Measurements from ENCODE around the gene KANTR. TPM values are rescaled to one million over a fixed set of nuclear protein-coding genes. Genes with fewer than 3 reads are reported as not detected.

The KANTR gene
- total RNA-seq, 3 donors from 2014 or later: 10.5 to 18.5 (median 15.7) TPM

DNA sequence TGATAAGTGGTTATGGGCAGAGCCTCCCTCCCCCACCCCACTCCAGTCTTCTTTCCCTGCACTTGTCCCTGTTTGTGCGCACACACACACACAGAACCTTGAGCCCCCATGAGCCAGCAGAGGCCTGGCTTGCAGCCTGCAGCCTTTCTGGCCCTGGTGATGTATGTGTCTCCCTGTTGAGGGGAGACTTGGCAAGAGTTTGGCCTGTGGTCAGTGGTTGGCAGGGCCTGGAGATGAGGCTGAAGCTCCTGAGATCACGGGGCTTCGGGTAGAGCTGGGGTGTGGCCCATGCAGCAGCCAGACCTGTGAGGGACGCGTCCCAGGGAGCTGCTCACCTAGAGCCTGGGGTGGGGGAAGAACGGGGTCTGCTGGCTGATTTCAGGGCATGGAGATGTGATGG lies 43.1 kb upstream of the KANTR start:
- Histone ChIP-seq H3K4me3 (no peak overlapping the region), H3K9me3 (no peaks in the 10 kb centered on the region), H3K36me3 (ENCODE audit: low read depth) (no peaks in the 10 kb centered on the region), H3K4me1 (ENCODE audit: low read depth) (no peaks in the 10 kb centered on the region)
- DNase-seq (no peak), ATAC-seq (no peak)
- intact Hi-C loops (cut with DNase I, micrococcal nuclease): no loop called here
- TF ChIP-seq, protein P1, sequence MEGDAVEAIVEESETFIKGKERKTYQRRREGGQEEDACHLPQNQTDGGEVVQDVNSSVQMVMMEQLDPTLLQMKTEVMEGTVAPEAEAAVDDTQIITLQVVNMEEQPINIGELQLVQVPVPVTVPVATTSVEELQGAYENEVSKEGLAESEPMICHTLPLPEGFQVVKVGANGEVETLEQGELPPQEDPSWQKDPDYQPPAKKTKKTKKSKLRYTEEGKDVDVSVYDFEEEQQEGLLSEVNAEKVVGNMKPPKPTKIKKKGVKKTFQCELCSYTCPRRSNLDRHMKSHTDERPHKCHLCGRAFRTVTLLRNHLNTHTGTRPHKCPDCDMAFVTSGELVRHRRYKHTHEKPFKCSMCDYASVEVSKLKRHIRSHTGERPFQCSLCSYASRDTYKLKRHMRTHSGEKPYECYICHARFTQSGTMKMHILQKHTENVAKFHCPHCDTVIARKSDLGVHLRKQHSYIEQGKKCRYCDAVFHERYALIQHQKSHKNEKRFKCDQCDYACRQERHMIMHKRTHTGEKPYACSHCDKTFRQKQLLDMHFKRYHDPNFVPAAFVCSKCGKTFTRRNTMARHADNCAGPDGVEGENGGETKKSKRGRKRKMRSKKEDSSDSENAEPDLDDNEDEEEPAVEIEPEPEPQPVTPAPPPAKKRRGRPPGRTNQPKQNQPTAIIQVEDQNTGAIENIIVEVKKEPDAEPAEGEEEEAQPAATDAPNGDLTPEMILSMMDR (IDR thresholded peaks at IDR 0.05): no peak

DNA sequence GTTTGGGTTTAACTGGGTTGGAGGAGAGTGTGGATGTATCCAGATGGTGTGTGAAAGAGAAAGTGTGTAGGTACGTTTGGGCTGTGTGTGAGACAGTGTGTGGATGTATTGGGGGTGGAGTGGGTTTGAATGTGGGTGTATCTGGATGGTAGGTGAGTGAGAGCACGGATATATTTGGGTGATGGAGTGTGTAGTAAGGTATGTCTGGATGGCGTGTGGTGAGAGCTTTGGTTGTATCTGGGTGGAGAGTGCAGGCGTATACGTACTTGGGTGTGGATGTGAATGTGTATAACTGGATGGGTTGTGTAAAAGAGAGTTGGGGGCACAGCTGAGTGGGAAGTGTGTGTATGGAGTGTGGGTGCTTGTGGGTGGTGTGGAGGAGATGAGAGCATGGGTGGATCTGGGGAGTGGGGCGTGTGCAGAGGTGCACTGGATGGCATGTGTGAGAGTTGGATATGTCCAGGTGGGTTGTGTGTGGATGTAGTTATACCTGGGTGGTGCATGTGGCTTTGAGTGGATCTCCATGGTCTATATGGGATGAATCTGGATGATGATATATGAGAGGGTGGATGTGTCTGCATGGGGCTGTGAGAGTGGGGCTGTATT lies 38.6 kb upstream of the KANTR start:
- no peaks in the 10 kb centered on the region for H3K9me3 ChIP-seq
- no peaks in the 10 kb centered on the region for H3K4me1 ChIP-seq (ENCODE audit: low read depth)
- no peak overlapping the region for H3K4me3 ChIP-seq
- DNase-seq: no peak
- no peaks in the 10 kb centered on the region for H3K36me3 ChIP-seq (ENCODE audit: low read depth)
- TF ChIP-seq, protein P1 (IDR thresholded peaks at IDR 0.05): no peak
- intact Hi-C loops (cut with DNase I, micrococcal nuclease): no loop called here
- ATAC-seq: no peak

DNA sequence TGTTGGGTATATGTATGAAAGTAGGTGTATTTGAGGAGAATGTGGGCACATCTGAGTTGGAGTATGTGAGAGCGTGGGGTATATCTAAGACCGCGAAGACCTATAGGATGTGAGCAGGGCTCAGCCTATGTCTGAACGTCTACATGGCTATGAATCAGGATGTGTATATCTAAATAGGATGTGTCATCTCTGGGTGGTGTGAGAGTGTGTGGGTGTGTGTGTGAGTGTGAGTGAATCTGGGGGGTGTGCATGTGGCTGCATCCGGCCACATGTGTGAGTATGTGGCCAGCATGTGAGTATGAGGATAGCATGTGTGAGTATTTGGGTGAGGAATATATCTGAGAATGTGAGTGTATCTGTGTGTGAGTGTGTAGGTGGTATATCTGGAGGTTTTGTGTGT lies 37.6 kb upstream of the KANTR start:
- H3K36me3 ChIP-seq (ENCODE audit: low read depth): no peaks in the 10 kb centered on the region
- intact Hi-C loops (cut with DNase I, micrococcal nuclease): no loop called here
- no peaks in the 10 kb centered on the region for H3K4me1 ChIP-seq (ENCODE audit: low read depth)
- TF ChIP-seq, protein P1 (IDR thresholded peaks at IDR 0.05): no peak
- ATAC-seq (no peak), DNase-seq (no peak)
- H3K4me3 ChIP-seq: no peak overlapping the region
- no peaks in the 10 kb centered on the region for H3K9me3 ChIP-seq

DNA sequence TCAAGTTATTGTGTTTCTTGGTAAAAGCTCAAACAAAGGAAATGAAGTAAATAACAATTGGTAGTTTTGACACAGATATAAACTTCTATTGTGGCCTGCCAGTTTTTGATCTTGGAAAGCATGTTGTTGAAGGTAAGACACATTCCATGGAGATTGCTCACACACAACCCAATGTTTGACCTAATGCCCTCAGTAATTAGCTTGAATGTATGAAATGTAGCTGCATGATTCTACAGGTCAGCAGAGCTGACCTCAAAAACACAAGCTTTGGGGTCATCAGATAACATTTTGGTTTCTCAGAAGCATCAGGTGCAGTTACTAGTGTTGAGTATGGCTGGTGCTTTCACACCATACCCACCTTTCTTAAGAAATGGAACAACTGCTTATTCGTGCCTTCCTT lies 28.8 kb upstream of the KANTR start:
- Histone ChIP-seq H3K36me3 (ENCODE audit: low read depth) (no peaks in the 10 kb centered on the region), H3K9me3 (no peaks in the 10 kb centered on the region), H3K4me1 (ENCODE audit: low read depth) (no peaks in the 10 kb centered on the region), H3K4me3 (no peak overlapping the region)
- TF ChIP-seq, protein P1 (IDR thresholded peaks at IDR 0.05): no peak
- DNase-seq (no peak), ATAC-seq (no peak)
- intact Hi-C loops (cut with DNase I, micrococcal nuclease): no loop called here

DNA sequence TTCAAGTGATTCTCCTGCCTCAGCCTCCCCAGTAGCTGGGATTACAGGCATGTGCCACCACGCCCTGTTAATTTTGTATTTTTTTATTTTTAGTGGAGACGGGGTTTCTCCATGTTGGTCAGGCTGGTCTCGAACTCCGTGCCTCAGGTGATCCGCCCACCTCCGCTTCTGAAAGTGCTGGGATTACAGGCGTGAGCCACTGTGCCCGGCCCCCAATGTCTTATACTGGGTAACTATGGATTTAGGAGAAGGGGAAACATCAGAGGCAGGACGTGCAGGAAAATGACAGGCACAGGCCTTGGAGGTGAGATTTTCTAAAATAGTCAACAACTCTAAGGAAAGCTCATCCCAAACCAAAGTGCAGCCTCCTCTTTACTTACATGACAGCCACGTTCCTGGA lies 22.9 kb upstream of the KANTR start:
- TF ChIP-seq, protein P1 (IDR thresholded peaks at IDR 0.05): no peak
- intact Hi-C loops (cut with DNase I, micrococcal nuclease): no loop called here
- no peaks in the 10 kb centered on the region for H3K36me3 ChIP-seq (ENCODE audit: low read depth)
- no peak for DNase-seq
- H3K9me3 ChIP-seq: no peaks in the 10 kb centered on the region
- no peak overlapping the region for H3K4me3 ChIP-seq
- no peak for ATAC-seq
- H3K4me1 ChIP-seq (ENCODE audit: low read depth): no peaks in the 10 kb centered on the region
